GM18909 (cell line): ENCODE results near the gene SESN2.

ENCODE experiments used
- ATAC-seq: cut with Tn5 transposase; IDR thresholded peaks from one replicate; pipeline ENCODE4 v1.9.1; 2021; ENCODE audit warnings: mild to moderate bottlenecking; ENCODE audit not compliant: unreplicated experiment, poor library complexity

SESN2 gene

DNA sequence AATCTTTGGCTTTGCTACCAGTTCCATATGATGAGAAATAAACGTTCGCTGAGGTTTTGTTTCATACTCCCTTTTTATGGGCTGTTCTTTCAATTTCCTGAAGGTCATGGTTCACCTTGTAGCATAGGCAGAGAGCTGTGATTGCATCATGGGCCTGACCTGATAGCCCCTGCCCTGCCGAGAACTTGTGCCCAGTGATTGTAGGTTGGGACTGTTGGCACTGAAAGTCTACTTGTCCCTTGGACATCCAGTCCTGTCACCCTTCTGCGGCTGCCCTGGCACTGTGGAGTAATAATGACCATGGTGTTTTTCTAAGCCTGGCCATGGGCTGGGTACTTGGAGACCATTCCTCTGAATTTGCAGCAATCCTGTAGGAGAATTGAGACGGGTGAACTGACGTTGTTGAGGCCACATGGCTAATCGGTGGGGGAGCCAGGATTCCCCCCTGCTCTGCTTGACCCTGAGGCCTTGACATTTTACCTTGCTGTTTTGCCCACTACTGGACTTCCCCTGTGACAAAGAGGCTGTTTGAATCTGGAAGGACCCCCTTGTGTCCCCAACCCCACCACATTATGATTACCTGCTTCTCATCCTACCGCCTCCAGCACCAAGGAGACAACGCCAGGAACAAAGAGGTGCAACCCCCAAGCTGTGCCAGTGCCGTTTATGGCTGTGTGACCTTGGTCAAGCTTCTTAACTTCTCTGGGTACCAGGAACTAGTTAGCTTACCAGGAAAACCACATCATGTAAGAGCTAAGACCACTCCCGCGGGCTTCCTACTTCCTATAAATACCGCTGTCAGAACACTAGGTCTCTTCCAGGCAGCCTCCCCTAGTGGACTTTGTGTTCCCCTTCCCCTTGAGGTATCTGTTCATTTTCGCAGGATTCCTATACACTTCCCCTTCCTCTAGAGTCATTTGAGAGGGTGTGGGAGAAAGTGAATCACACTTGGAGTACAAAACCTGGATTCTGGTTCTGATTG lies 23.4 kb downstream of the SESN2 start:
- no peak for ATAC-seq

DNA sequence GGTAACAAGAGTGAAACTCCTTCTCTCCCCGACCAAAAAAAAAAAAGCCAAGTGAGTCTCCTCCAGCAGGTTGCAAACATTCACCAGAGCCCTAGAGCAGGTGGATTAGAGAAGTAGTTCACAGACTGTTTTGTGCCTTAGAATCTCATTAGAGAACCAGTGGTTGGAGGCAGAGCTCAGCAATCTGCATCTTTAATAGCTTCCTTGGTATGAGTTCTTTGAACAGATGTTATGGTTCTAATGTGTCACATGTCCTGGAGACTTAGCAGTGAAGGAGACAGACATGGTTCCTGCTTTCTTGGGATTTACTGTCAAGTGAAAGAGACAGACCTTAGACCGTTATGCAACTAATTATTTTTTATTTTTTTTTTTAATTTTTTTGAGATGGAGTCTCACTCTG lies 26.8 kb downstream of the SESN2 start:
- ATAC-seq = no peak

DNA sequence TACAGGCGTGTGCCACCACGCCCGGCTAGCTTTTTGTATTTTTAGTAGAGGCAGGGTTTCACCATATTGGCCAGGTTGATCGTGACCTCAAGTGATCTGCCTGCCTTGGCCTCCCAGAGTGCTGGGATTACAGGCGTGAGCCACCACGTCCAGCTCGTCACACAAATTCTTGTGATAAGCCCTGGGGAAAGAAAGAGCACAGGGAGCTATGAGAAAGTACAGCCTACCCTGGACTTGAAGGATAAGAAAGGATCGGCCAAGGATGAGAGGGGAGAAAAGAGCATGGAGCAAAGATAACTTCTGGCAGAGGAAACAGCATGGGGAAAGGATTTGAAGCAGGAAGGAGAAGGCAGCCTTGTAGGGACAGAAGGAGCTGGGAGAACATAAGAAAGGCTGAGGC lies 29.2 kb downstream of the SESN2 start:
- no peak for ATAC-seq

DNA sequence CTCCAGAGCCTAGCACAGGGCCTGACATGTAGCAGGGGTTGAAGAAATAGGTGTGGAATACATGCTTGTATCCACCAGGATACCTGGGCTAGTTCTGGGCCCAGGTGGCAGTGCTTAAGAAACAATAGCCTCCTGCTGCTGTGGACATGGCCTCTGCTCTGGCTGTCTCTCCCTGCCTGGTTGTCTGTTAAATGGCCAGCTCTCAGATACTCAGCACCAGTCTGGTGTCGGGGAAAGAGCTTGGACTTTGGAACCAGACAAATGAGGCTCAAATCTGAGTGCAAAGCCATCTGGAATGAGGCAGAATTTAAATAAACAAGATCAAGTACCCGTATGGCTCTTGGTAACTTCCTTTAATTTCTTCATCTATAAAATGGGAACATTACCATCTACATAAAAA lies 31.5 kb downstream of the SESN2 start:
- ATAC-seq = no peak

DNA sequence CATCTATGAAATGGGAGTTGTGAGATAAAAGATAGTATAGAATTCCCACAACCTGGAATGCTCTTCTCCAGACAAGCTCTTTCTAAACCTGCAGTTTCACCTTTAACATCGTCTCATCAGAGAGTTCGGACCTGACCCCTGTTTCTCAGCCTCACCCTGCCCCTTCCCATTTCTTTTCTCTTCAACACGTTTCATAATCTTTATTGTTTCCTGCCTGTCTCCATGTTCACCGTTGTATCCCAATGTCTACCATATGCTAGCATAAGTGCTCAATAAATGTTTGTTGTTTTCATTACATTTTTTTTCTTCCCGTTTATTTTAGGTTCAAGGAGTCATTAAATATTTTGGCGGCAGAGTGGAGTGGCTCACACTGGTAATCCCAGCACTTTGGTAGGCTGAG lies 32.4 kb downstream of the SESN2 start:
- ATAC-seq = no peak

DNA sequence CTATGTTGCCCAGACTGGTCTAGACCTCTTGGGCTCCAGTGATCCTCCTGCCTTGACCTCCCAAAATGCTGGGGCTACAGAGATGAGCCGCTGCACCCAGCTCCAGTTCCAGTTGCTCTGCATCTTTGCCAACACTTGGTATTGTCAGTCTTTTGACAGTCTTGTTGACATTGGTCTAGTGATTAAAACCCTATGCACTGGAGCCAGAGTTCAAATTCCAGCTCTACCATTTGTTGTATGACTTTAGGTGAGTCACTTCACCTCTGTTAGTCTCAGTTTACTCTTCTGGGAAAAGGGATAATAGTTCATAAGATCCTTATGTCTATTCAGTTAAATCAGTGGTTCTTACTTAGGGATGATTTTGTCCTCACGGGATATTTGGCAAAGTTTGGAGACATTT lies 36.6 kb downstream of the SESN2 start:
- ATAC-seq = no peak

DNA sequence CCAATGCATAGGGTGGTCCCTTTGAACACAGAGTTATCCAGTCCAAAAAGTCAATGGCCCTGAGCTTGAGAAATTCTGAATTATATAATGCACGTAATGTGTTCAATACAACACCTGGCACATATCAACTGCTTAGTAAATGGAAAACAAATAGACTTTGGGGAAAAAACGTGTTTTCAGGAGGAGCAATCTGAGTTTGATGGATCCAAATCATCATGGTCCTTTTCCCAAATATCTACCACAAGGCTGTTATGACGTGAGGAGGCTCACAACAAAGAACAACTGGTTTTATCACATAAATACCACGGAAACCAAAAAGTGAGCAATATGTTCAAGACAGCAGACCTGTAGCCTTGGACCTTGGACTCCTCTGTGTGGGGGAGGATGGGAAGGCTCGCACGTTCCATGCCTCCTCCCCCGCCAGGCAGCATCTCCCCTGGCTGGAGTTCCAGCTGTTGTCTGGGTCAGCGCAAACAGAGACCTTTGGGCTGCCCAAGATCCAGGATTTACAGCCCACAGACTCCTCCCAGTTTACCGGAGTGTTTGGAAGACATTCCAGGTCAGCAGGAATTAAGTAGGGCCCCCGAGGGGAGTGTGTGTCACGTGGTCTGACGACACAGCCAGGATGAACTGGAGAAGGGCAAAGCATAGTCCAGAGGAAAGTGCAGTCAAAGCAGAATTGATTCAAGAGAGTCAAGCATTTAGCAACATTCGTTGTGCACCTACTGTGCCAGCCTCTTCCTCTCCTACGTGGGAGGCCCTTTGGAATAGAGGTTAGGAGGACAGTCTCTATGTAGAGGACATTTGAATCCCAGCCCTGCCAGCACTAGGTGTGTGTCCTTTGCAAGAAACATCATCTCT lies 37.3 kb downstream of the SESN2 start:
- ATAC-seq = no peak

DNA sequence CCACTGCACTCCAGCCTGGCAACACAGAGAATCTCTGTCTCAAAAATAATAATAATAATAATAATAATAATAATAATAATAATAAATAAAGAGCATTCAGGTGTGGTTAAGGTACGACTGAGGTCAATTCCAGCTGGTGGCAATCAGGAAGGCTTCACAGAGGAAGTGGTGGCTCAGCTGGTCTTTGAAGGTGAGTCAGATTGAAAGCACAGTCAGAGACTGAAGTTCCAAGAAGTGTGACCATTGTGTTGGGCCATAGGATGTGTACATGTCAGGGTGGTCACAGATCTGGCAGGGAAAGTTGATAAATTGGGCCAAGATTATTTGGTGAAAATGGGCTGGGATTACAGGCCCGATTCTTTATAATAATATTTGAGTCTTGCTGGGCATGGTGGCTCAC lies 38.5 kb downstream of the SESN2 start:
- ATAC-seq = no peak

DNA sequence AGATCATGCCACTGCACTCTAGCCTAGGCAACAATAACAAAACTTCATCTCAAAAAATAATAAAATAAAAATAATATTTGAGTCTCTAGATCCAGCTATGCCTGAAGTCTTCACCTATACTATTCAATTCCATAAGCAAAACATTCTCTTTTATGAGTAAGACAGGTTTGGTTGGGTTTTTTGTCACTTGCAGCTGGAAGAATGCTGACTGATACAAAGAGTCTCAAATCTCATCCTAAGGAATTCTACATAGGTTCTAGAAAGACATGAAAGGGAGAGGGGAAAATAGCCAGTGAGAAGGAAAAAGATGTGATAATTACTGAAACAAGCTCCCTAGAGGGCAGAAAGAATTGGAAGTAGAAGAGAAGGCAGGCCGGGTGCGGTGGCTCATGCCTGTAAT lies 39.1 kb downstream of the SESN2 start:
- no peak for ATAC-seq

DNA sequence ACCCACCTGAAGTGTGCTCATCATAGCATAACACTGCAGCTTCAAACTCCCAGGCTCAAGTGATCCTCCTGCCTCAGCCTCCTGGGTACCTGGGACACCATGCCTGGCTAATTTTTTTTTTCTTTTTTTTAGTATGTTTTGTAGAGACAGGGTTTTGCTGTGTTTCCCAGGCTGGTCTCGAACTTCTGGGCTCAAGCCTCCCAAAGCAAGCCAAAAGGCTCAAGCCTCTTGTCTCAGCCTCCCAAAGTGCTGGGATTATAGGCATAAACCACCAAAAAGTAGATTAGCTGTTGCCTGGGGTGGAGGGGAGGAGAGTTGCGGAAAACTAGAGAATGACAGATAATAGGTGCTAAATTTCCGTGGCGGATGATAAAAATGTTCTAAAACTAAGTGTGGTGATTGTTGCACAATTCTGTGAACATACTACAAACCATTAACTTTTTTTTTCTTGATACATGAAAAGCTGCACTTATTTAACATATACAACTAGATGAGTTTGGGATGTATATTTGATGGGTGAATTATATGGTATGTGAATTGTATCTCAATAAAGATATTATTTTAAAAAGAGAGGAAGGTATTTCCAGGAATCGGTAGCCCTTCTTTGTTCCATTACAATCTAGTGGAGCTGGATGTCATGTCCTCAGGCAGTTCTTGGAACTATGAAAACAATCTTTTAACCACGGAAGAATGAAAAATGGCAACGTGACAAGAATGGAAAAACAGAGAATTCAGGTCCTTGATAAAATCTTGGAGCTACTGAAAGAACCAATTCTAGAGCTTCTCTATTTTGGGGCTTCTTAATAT lies 42.3 kb downstream of the SESN2 start:
- ATAC-seq = no peak

DNA sequence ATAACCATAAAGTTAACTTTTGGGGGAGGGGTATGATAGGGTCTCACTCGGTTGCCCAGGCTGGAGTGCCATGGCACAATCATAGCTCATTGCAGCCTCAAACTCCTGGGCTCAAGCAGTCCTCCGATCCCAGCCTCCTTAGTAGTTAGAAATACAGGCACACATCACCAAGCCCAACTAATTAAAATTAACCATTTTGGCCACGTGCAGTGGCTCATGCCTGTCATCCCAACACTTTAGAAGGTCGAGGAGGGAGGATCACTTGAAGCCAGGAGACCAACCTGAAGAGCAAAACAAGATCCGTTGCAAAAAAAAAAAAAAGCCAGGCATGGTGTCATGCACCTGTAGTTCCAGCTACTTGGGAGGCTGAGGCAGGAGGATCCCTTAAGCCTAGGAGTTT lies 42.9 kb downstream of the SESN2 start:
- ATAC-seq = no peak

DNA sequence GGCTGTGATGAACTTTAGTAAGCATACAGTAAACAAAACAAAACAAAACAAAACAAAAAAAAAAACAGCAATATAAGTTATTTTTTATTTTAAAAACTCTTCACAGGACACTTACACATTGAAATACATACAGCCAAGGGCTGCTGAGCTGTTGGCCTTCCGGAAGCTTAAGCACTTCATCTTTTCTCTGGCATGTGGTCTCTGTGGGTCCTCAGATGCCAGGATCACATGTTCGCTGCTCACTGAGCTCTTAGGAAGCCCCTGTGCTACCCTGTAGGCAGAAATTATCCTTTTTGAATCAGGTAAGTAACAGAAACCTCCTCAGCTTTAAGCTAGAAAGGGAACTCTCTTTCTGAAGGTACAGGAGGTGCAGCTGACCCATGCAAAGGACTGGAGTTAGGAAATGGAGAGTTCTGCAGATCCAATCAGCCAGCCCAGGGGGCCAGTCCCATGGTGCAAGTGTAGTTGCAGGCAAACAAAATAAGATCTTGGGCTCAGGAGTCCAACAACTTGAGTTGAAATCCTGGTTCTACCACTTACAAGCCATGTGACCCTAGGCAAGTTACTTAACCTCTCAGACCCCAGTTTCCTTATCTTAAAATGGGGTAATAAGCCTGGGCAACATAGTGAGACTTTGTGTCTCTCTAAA lies 47.1 kb downstream of the SESN2 start:
- ATAC-seq = no peak

DNA sequence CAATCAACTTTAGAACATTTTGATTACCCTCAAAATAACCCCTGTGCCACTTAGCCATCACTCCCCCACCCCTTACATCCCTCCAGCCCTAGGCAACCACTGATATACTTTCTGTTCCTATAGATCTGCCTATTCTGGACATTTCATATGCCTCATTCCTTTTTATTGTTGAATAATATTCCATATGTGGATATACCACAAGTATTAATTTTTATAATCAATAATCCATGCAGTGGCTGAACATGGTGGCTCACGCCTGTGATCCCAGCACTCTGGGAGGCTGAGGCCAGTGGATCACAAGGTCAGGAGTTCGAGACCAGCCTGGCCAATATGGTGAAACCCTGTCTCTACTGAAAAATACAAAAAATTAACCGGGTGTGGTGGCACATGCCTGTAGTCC lies 49.4 kb downstream of the SESN2 start:
- ATAC-seq = no peak

DNA sequence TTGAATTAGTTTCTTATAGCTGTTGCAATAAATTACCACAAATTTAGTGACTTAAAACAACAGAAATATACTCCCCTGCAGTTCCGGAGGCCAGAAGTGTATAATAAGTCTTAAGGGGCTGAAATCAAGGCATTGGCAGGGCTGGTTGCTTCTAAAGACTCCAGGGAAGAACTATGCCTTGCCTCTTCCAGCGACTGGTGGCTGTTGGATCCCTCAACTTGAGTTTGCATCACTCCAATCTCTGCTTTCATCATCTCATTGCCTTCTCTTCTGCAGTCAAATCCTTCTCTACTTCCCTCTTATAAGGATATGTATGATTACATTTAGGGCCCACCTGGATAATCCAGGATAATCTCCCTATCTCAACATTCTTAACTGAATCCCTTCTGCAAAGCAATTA lies 50.4 kb downstream of the SESN2 start:
- no peak for ATAC-seq

DNA sequence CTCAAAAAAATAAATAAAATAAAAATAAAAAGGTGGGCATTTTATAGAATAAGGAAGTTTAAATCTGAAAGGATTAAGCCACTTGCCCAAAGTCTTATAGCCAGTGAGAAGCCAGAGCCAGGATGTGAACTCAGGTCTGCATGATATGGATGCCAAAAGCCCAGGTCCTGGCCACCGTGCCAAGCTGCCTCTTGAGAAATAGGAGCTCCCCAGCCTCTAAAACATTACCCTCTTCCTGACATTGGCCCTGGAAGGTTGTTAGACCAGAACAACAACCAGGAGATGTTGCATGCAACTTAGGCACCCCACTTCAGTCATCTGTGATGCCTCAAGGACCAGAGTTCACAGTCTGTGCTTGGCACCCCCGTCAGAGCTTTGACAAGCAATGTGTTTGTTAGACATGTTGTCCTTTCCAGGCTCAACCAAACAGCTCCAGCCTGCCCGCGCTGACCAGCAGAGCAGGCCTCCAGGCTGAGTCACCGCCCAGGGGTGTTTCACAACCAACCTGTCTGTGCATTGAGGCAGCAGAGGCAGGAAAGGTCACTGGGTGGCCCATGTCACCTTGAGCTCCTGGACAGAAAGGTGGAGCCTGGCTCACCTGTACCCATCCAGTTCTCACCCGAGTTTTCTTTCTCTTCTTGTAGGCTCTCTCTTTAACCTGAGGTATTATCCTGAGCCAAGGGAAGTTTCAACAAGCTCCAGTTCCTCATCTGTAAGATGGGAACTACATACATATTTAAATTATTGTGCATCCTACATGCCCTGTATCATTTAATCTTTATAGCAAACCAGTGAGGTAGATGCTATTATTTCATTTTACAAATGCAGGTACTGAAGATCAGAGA lies 54.6 kb downstream of the SESN2 start:
- no peak for ATAC-seq

DNA sequence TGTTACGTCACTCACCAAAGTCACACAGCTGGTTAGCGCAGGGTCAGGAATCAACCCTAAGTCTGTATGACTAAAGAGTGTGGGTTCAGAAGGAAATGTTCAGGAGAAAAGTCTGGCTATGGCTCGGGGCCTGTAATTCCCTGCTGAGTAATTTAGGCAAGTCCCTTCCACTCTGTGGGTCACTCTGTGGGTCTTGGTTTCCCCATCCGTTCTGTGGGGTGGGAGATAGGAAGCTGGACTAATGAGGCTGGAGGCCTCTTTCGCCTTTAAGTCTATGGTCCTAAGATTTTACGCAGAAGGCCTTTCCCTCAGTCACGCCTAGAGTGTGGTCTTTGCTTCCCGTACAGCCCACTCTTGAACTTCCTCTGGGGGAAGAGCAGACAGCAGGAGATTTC lies 55.2 kb downstream of the SESN2 start:
- no peak for ATAC-seq

DNA sequence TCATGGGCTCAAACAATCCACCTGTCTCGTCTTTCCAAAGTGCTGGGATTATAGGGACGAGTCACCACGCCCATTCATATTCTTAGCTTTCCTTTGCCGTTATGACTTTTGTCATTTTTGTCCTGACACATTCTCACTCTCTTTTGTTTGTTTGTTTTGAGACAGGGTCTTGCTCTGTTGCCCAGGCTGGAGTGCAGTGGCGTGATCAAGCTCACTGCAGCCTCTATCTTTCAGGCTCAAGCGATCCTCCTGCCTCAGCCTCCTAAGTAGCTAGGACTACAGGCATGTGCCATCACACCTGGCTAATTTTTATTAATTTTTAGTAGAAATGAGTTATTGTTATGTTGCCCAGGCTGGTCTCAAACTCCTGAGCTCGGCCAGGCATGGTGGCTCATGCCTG lies 57.7 kb downstream of the SESN2 start:
- no peak for ATAC-seq

DNA sequence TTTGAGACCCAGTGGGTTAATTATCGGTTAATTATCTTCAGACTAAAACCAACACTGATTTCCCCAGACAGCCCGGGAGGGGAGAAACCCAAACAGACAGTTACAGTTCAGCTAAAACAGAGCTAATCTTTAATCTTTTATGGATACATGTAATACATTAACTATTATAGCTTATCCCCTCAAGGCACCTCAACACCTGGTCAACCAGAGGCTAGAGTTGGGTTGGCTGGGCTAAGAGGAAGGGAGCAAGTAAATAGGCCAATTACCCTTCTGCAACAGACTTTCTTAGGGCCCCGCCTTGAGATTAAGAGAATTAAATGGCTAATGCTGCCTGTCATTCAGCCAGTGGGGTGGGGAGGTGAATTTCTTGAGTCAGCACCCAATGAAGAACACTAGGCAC lies 62.9 kb downstream of the SESN2 start:
- ATAC-seq = peak; percentile 79

DNA sequence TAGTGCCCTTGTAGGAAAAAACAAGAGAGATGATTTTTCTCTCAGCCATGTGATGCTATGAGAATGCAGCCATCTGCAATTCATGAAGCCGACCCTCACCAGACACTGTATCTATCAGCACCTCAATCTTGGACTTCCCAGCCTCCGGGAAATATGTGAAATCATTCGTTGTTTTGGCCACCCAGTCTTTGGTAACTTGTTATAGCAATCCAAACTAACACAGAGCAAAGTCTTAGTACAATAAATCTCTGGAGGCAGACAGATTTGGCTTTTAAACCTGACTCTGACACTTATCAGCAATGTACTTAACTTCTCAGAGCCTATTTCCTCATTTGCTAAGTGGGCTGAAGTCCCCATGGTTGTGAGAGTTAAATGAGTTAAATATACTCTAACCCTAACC lies 64.4 kb downstream of the SESN2 start:
- ATAC-seq = no peak
